Thyroid gland (tissue), 4 donors: ENCODE measurements around the gene UQCRFS1. TPM values are rescaled to one million over a fixed set of nuclear protein-coding genes. Genes with fewer than 3 reads are reported as not detected.

Source experiments
- DNase-seq, 2 donors: peaks; one replicate each; pipeline ENCODE4 v3.0.0-alpha.2; 2019
- H3K27ac ChIP-seq, 3 donors: fragments of 200-600 bp; sonication (generic); 1 replicate in 2 of 3; 2 replicates in 1 of 3; pipeline ENCODE4 v1.5.1; 2016 to 2019; ENCODE audit warnings: mild to moderate bottlenecking in 1 of 3, moderate library complexity in 1 of 3
- H3K27me3 ChIP-seq: fragments of 200-600 bp; sonication (generic); one replicate; pipeline ENCODE4 v1.5.1; 2019
- H3K36me3 ChIP-seq, 2 donors: fragments of 200-600 bp; sonication (generic); one replicate each; pipeline ENCODE4 v1.5.1; 2016 to 2019
- H3K4me1 ChIP-seq, 2 donors: fragments of 200-600 bp; sonication (generic); one replicate each; pipeline ENCODE4 v1.5.1; 2017 to 2019
- H3K4me3 ChIP-seq, 3 donors: fragments of 200-600 bp; sonication (generic); replicated peaks in 1 of 3; 1 replicate in 2 of 3; 2 replicates in 1 of 3; pipeline ENCODE4 v1.5.1; 2016; ENCODE audit warnings: mild to moderate bottlenecking in 1 of 3
- H3K9me3 ChIP-seq: fragments of 200-600 bp; sonication (generic); one replicate; pipeline ENCODE4 v1.5.1; 2017
- POLR2A ChIP-seq, 2 donors: fragments of 450-650 bp; IDR thresholded peaks; one replicate each; pipeline ENCODE4 v1.6.1; 2017; ENCODE audit warnings: antibody characterized with exemption in 2 of 2, mild to moderate bottlenecking in 2 of 2, moderate library complexity in 1 of 2
- WGBS, 2 donors: methylation state at CpG; one replicate each; pipeline ENCODE4 v1.1.5; 2017; 5-methylcytosine and 5-hydroxymethylcytosine counted together
- intact Hi-C: fragments of 100-400 bp; cut with DNase I; formaldehyde crosslinking; loops from one replicate; pipeline ENCODE4 v1.15.1; 2023
- total RNA-seq, 4 donors: library from RNA; depleted of rRNA; stranded (reverse); fragments of >200 nt; gene quantifications; one replicate each; pipeline ENCODE4 v1.2.3, GENCODE V29; 2016
- TF ChIP-seq, protein P1 (sequence below), 6 experiments: fragments of 200-600 bp in 3 of 6; fragments of 450-650 bp in 3 of 6; sonication (generic) in 3 of 6; IDR thresholded peaks; one replicate each; pipeline ENCODE4 v1.5.1; 2016 to 2019; ENCODE audit warnings: antibody characterized with exemption in 6 of 6, mild to moderate bottlenecking in 2 of 6, inconsistent platforms in 1 of 6, moderate library complexity in 1 of 6

Gene UQCRFS1
- total RNA-seq, 4 donors from 2014 or later = 19.9 to 49.0 (median 31.9) TPM

DNA sequence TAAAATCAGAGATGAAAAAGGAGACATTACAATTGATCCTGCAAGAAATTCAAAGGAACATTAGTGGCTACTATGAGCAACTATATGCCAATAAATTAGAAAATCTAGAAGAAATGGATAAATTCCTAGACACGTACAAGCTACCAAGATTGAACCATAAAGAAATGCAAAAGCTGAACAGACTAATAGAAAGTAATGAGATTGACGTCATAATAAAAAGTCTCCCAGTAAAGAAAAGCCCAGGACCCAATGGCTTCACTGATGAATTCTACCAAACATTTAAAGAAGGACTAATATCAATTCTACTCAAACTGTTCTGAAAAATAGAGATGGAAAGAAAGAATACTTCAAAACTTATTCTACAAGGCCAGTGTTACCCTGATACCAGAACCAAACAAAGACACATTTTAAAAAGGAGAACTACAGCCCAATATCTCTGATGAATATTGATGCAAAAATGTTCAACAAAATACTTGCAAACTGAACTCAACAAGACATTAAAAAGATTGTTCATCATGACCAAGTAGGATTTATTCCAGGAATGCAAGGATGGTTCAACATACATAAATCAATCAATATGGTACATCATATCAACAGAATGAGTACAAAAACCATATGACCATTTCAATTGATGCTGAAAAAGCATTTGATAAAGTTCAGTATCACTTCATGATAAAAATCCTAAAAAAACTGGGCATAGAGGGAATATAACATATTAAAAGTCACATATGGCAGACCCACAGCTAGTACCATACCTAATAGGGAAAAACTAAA is 35.8 kb downstream of the UQCRFS1 start:
- intact Hi-C loops = no loop called here
- DNase-seq = no peak
- H3K4me1 ChIP-seq = no peaks in the 10 kb centered on the region
- H3K36me3 ChIP-seq = no peaks in the 10 kb centered on the region
- H3K27ac ChIP-seq = no peak overlapping the region
- H3K27me3 ChIP-seq = no peaks in the 10 kb centered on the region
- 79 to 80% methylated on average over 2 of the region's 2 CpGs for WGBS, 2 donors
- TF ChIP-seq, protein P1, sequence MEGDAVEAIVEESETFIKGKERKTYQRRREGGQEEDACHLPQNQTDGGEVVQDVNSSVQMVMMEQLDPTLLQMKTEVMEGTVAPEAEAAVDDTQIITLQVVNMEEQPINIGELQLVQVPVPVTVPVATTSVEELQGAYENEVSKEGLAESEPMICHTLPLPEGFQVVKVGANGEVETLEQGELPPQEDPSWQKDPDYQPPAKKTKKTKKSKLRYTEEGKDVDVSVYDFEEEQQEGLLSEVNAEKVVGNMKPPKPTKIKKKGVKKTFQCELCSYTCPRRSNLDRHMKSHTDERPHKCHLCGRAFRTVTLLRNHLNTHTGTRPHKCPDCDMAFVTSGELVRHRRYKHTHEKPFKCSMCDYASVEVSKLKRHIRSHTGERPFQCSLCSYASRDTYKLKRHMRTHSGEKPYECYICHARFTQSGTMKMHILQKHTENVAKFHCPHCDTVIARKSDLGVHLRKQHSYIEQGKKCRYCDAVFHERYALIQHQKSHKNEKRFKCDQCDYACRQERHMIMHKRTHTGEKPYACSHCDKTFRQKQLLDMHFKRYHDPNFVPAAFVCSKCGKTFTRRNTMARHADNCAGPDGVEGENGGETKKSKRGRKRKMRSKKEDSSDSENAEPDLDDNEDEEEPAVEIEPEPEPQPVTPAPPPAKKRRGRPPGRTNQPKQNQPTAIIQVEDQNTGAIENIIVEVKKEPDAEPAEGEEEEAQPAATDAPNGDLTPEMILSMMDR (IDR thresholded peaks at IDR 0.05) = no peak
- no peak for TF ChIP-seq POLR2A (IDR thresholded peaks at IDR 0.05)
- H3K4me3 ChIP-seq = no peak overlapping the region
- no peaks in the 10 kb centered on the region for H3K9me3 ChIP-seq

DNA sequence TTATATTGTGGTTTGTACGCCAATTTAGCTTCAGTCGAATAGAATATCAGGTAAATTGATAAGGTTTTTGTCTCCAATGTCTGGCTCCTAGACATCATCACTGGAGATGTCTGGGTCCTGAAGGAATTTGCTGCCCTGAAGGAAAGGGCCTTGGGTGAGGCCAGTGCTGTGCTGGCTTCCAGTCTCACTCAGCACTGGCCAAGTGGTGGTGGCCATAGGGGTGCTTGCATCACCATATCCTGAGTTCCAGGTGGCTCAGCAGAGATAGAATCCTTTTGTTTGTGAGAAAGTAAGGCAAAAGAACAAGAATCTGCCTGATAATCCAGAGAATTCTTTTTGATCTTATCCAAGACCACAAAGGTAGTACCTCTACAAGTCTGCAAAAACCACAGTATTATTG is 39.1 kb downstream of the UQCRFS1 start:
- no peaks in the 10 kb centered on the region for H3K9me3 ChIP-seq
- no peak overlapping the region for H3K27ac ChIP-seq
- no peaks in the 10 kb centered on the region for H3K36me3 ChIP-seq
- intact Hi-C loops = no loop called here
- 42 to 86% methylated on average over 2 of the region's 2 CpGs for WGBS, 2 donors
- no peaks in the 10 kb centered on the region for H3K4me1 ChIP-seq
- no peak overlapping the region for H3K4me3 ChIP-seq
- DNase-seq = no peak
- H3K27me3 ChIP-seq = no peaks in the 10 kb centered on the region
- TF ChIP-seq, protein P1 (IDR thresholded peaks at IDR 0.05) = no peak
- TF ChIP-seq POLR2A (IDR thresholded peaks at IDR 0.05) = no peak

DNA sequence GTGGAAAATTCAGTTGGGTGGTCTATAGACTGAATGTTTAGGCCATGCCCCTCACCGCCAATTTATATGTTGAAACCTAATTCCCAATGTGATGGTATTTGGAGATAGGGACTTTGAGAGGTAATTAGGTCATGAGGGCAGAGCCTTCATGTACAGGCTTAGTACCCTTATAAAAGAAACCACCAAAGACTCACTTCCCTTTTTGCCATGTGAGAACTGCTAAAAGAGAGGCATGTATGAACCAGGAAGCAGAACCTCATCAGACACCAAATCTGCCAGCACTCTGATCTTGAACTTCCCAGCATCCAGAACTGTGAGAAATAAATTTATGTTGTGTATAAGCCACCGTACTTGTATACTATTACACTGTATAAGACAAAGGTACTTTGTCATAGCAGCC is 40.6 kb downstream of the UQCRFS1 start:
- no peaks in the 10 kb centered on the region for H3K36me3 ChIP-seq
- H3K27me3 ChIP-seq = no peaks in the 10 kb centered on the region
- no peak overlapping the region for H3K27ac ChIP-seq
- intact Hi-C loops = no loop called here
- no peak overlapping the region for H3K4me3 ChIP-seq
- no peaks in the 10 kb centered on the region for H3K4me1 ChIP-seq
- WGBS, 2 donors = 79 to 85% methylated on average over 2 of the region's 2 CpGs
- DNase-seq = no peak
- H3K9me3 ChIP-seq = no peaks in the 10 kb centered on the region
- no peak for TF ChIP-seq POLR2A (IDR thresholded peaks at IDR 0.05)
- TF ChIP-seq, protein P1 (IDR thresholded peaks at IDR 0.05) = no peak

DNA sequence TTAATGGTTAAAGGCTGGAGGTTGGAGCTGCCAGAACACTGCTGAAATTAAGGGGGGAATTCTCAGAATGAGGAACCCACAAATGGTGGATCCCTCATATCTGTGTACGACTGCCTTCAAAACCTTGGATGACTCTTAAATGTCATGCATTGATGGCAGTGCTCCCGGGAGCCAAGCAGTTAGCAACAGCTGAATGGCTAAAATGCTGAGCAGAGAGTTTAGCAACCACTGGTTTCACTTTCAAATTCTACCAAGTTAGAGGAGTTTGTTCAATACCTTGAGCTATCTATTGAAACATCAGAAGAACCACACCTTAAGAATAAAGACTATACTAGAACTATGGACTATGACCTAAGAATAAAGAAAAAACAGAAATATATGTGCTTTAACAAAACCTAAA is 41.4 kb downstream of the UQCRFS1 start:
- no peaks in the 10 kb centered on the region for H3K27me3 ChIP-seq
- H3K27ac ChIP-seq = no peak overlapping the region
- DNase-seq = no peak
- no peak for TF ChIP-seq POLR2A (IDR thresholded peaks at IDR 0.05)
- TF ChIP-seq, protein P1 (IDR thresholded peaks at IDR 0.05) = no peak
- no peak overlapping the region for H3K4me3 ChIP-seq
- intact Hi-C loops = no loop called here
- H3K36me3 ChIP-seq = no peaks in the 10 kb centered on the region
- 81 to 84% methylated on average over 2 of the region's 2 CpGs for WGBS, 2 donors
- H3K9me3 ChIP-seq = no peaks in the 10 kb centered on the region
- H3K4me1 ChIP-seq = no peaks in the 10 kb centered on the region

DNA sequence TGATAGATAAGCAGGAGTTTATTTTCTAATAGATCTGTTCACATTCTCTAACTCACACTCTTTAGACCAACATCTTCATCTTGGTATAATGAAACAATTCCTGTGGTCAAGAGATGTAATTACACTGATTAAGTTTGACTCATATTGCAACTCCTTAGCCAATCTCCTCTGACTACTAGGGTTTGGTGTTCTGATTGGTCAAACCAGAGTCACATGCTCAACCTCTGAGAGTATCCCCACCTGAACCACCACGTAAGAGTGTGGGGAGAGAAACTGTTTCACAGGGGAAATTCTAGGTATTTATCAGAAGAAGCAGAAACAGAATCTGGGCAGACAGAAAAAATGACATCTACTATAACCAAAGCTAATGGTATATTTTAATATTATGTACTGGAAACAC is 42.4 kb downstream of the UQCRFS1 start:
- DNase-seq = no peak
- Histone ChIP-seq H3K27me3 (no peaks in the 10 kb centered on the region), H3K27ac (no peak overlapping the region), H3K9me3 (no peaks in the 10 kb centered on the region), H3K36me3 (no peaks in the 10 kb centered on the region), H3K4me1 (no peaks in the 10 kb centered on the region), H3K4me3 (no peak overlapping the region)
- intact Hi-C loops = no loop called here
- no peak for TF ChIP-seq POLR2A (IDR thresholded peaks at IDR 0.05)
- TF ChIP-seq, protein P1 (IDR thresholded peaks at IDR 0.05) = no peak
- 37 to 39% methylated on average over 1 of the region's 1 CpG for WGBS, 2 donors
